ENCODE measurements around the gene TFPI.
A peak's percentile ranks its signal among the peaks of the same experiment; 100 is the strongest.
"Not testable (repeated sequence)": the region's sequence is repeated elsewhere in the genome, so short reads cannot be mapped to it uniquely, and the experiment has no call there.

TFPI gene

GRCh38 chr2:187554011-187554703 is at the start of gene TFPI:
Gene TFPI, minus strand, starts transcription at chr2:187554435. Its CDS starts 50,667 bp downstream, at chr2:187503768.
- Mint-ChIP-seq H3K4me1 (ENCODE audit: low read depth) (peaks cover 8% of the 10 kb centered on the region), H3K9me3 (peaks cover 4% of the 10 kb centered on the region), H3K4me3 (peak within 1 kb of the TSS; percentile 29), H3K36me3 (ENCODE audit: low read depth) (no peaks in the 10 kb centered on the region), H3K27ac (no peak within 1 kb of the TSS), H3K27me3 (ENCODE audit: low read depth) (peaks cover under 1% of the 10 kb centered on the region)

- H3K4me3 Mint-ChIP-seq = no peak overlapping the region
- H3K9me3 Mint-ChIP-seq = no peaks in the 10 kb centered on the region
- H3K36me3 Mint-ChIP-seq (ENCODE audit: low read depth) = no peaks in the 10 kb centered on the region
Measured at GRCh38 chr2:187594801-187595200, 40.6 kb upstream of the TFPI start.

GRCh38 chr2:187593697-187594096 is 39.5 kb upstream of the TFPI start:
- Mint-ChIP-seq H3K36me3 (ENCODE audit: low read depth) (no peaks in the 10 kb centered on the region), H3K27me3 (ENCODE audit: low read depth) (no peaks in the 10 kb centered on the region), H3K4me1 (ENCODE audit: low read depth) (no peaks in the 10 kb centered on the region), H3K27ac (no peak overlapping the region), H3K9me3 (no peaks in the 10 kb centered on the region), H3K4me3 (no peak overlapping the region)

More at GRCh38 chr2:187594801-187595200, 40.6 kb upstream of the TFPI start:
- H3K4me1 Mint-ChIP-seq (ENCODE audit: low read depth) = no peaks in the 10 kb centered on the region
- H3K27ac Mint-ChIP-seq = no peak overlapping the region
- H3K27me3 Mint-ChIP-seq (ENCODE audit: low read depth) = no peaks in the 10 kb centered on the region

- Mint-ChIP-seq H3K27me3 (ENCODE audit: low read depth) (no peaks in the 10 kb centered on the region), H3K4me3 (no peak overlapping the region), H3K4me1 (ENCODE audit: low read depth) (no peaks in the 10 kb centered on the region), H3K9me3 (peaks cover 2% of the 10 kb centered on the region), H3K36me3 (ENCODE audit: low read depth) (no peaks in the 10 kb centered on the region), H3K27ac (no peak overlapping the region)
Measured at GRCh38 chr2:187593098-187593497, 38.9 kb upstream of the TFPI start.

- H3K9me3 Mint-ChIP-seq = peaks cover 14% of the 10 kb centered on the region
- no peak overlapping the region for H3K4me3 Mint-ChIP-seq
- H3K27me3 Mint-ChIP-seq (ENCODE audit: low read depth) = no peaks in the 10 kb centered on the region
- peaks cover 6% of the 10 kb centered on the region for H3K4me1 Mint-ChIP-seq (ENCODE audit: low read depth)
- peaks cover 4% of the 10 kb centered on the region for H3K36me3 Mint-ChIP-seq (ENCODE audit: low read depth)
- H3K27ac Mint-ChIP-seq = no peak overlapping the region
Measured at GRCh38 chr2:187590175-187590574, 35.9 kb upstream of the TFPI start.

- H3K36me3 Mint-ChIP-seq (ENCODE audit: low read depth) = peaks cover 4% of the 10 kb centered on the region
- no peaks in the 10 kb centered on the region for H3K27me3 Mint-ChIP-seq (ENCODE audit: low read depth)
- H3K9me3 Mint-ChIP-seq = peaks cover 18% of the 10 kb centered on the region
- H3K4me1 Mint-ChIP-seq (ENCODE audit: low read depth) = peaks cover 9% of the 10 kb centered on the region
- H3K27ac Mint-ChIP-seq = peak overlapping the region; percentile 84
- peak overlapping the region; percentile 36 for H3K4me3 Mint-ChIP-seq
Measured at GRCh38 chr2:187586011-187586641, 31.9 kb upstream of the TFPI start.

GRCh38 chr2:187581125-187581896 is 27.1 kb upstream of the TFPI start:
- Mint-ChIP-seq H3K36me3 (ENCODE audit: low read depth) (peaks cover 2% of the 10 kb centered on the region), H3K4me3 (no peak overlapping the region), H3K9me3 (peaks cover 8% of the 10 kb centered on the region), H3K4me1 (ENCODE audit: low read depth) (peaks cover 6% of the 10 kb centered on the region), H3K27me3 (ENCODE audit: low read depth) (no peaks in the 10 kb centered on the region), H3K27ac (no peak overlapping the region)

- H3K9me3 Mint-ChIP-seq = peaks cover 5% of the 10 kb centered on the region
- no peaks in the 10 kb centered on the region for H3K36me3 Mint-ChIP-seq (ENCODE audit: low read depth)
- peaks cover 3% of the 10 kb centered on the region for H3K4me1 Mint-ChIP-seq (ENCODE audit: low read depth)
- H3K27ac Mint-ChIP-seq = no peak overlapping the region
- no peaks in the 10 kb centered on the region for H3K27me3 Mint-ChIP-seq (ENCODE audit: low read depth)
- H3K4me3 Mint-ChIP-seq = no peak overlapping the region
Measured at GRCh38 chr2:187580462-187581124, 26.4 kb upstream of the TFPI start.

GRCh38 chr2:187577310-187577709 is 23.1 kb upstream of the TFPI start:
- H3K4me3 Mint-ChIP-seq = no peak overlapping the region
- no peak overlapping the region for H3K27ac Mint-ChIP-seq
- peaks cover 3% of the 10 kb centered on the region for H3K4me1 Mint-ChIP-seq (ENCODE audit: low read depth)
- H3K9me3 Mint-ChIP-seq = no peaks in the 10 kb centered on the region
- no peaks in the 10 kb centered on the region for H3K27me3 Mint-ChIP-seq (ENCODE audit: low read depth)
- no peaks in the 10 kb centered on the region for H3K36me3 Mint-ChIP-seq (ENCODE audit: low read depth)

- Mint-ChIP-seq H3K27ac (no peak overlapping the region), H3K9me3 (no peaks in the 10 kb centered on the region)
Measured at GRCh38 chr2:187576906-187577305, 22.7 kb upstream of the TFPI start.

GRCh38 chr2:187575751-187576067 is 21.5 kb upstream of the TFPI start:
- H3K4me1 Mint-ChIP-seq (ENCODE audit: low read depth) = no peaks in the 10 kb centered on the region
- H3K4me3 Mint-ChIP-seq = no peak overlapping the region
- H3K36me3 Mint-ChIP-seq (ENCODE audit: low read depth) = no peaks in the 10 kb centered on the region
- H3K27me3 Mint-ChIP-seq (ENCODE audit: low read depth) = no peaks in the 10 kb centered on the region
- no peak overlapping the region for H3K27ac Mint-ChIP-seq
- no peaks in the 10 kb centered on the region for H3K9me3 Mint-ChIP-seq

More at GRCh38 chr2:187576906-187577305, 22.7 kb upstream of the TFPI start:
- H3K4me3 Mint-ChIP-seq = no peak overlapping the region
- peaks cover 3% of the 10 kb centered on the region for H3K4me1 Mint-ChIP-seq (ENCODE audit: low read depth)
- no peaks in the 10 kb centered on the region for H3K36me3 Mint-ChIP-seq (ENCODE audit: low read depth)
- H3K27me3 Mint-ChIP-seq (ENCODE audit: low read depth) = no peaks in the 10 kb centered on the region

- H3K27me3 Mint-ChIP-seq (ENCODE audit: low read depth) = no peaks in the 10 kb centered on the region
- H3K9me3 Mint-ChIP-seq = no peaks in the 10 kb centered on the region
- no peak overlapping the region for H3K27ac Mint-ChIP-seq
- no peaks in the 10 kb centered on the region for H3K36me3 Mint-ChIP-seq (ENCODE audit: low read depth)
- H3K4me3 Mint-ChIP-seq = no peak overlapping the region
- no peaks in the 10 kb centered on the region for H3K4me1 Mint-ChIP-seq (ENCODE audit: low read depth)
Measured at GRCh38 chr2:187574969-187575750, 20.9 kb upstream of the TFPI start.

- no peak overlapping the region for H3K27ac Mint-ChIP-seq
- peaks cover 9% of the 10 kb centered on the region for H3K27me3 Mint-ChIP-seq (ENCODE audit: low read depth)
- H3K9me3 Mint-ChIP-seq = no peaks in the 10 kb centered on the region
- no peak overlapping the region for H3K4me3 Mint-ChIP-seq
- H3K36me3 Mint-ChIP-seq (ENCODE audit: low read depth) = no peaks in the 10 kb centered on the region
- H3K4me1 Mint-ChIP-seq (ENCODE audit: low read depth) = no peaks in the 10 kb centered on the region
Measured at GRCh38 chr2:187573722-187574121, 19.5 kb upstream of the TFPI start.

GRCh38 chr2:187571996-187572395 is 17.8 kb upstream of the TFPI start:
- not testable (repeated sequence) for H3K4me3 Mint-ChIP-seq; H3K9me3 Mint-ChIP-seq; H3K27ac Mint-ChIP-seq; H3K4me1 Mint-ChIP-seq (ENCODE audit: low read depth); H3K36me3 Mint-ChIP-seq (ENCODE audit: low read depth); H3K27me3 Mint-ChIP-seq (ENCODE audit: low read depth)

Data from T-helper 1 cell treated with Interleukin-12 subunit alpha and Interleukin-12 subunit beta and Interleukin-4 antibody, amounts not matched to agents 30 μg/mL and 1 μg/mL, for 36 hours (primary cell).